Inflammatory macrophage (primary cell): ENCODE results near the gene KAZN.
A peak's percentile ranks its signal among the peaks of the same experiment; 100 is the strongest.

Source experiments
- DNase-seq, 2 donors: peaks; one replicate each; pipeline ENCODE4 v3.0.0-alpha.2; 2020 to 2022

The KAZN gene

DNA sequence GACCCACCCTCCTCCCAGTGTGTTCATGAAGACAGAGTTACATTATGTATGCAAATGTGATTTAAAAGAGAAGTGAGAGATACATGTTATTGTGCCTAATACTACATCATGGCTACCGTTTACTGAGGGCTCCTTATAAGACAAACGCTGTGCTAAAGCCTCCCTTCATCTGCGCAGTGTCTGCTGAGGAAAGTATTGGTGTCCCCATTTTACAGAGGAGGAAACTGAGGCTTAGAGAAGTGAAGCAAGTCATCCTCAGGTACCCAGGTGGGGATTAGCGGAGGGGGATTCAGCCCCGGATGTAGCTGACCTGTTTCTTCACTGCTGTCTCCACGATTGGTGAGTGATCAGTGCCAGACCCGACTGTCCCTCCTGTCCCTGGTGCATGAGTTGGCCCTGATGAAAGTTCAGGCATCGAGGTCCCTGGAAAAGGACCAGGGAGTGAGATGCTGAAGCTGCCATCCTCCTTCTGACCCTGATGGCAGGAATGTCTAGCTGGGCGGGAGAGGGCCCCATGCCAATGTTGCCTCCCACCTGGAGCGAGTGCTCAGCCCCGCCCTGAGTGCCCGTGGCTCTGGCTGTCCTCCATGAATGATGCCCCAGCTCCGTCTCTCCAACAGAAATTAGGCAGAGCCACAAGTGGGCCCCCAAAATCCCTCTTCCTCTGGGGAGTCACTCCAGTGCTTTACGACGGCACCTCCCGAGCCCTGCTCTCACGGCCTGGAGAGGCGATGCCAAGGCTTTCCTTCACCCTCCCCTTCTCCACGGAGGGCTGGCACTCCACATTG is 204.7 kb downstream of the KAZN start:
- DNase-seq = no peak

DNA sequence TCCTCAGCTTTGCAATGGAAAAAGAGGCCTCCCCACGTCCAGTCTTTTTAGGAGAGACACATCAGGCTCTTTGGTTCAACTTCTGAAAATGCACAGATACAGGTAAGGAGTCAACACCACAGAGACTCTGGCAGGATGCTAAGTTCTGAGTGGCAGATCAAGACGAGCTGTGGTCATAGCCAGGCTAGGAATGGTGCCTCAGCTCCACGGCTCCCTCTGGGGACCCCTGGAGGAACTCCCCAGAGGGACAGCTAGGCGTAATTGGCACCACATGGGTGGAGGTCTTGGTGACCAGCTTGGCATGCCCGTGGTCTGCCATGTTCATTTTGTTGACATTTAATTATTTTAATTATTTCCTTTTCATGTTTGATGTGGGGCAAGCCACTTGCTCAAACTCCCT is 206.1 kb downstream of the KAZN start:
- peak; percentile 22 to 44 for DNase-seq

DNA sequence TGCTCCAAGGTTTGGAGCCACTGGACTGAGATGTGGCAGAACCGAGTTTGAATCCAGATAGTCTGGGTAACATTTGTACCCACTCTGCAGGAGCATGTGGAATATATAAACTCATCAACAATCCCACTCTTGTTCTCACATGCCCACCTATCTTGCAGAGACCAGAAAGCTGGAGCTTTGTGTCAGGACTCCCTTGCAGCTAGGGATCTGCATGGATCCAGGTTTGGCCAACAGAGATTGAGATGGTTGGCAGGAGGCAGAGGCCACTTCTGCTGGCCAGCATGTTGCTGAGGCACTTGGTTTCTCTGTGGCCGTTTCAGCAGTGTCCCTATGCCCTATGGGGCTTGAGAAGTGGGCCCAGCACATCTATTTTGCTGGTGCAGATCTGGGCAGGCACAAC is 208.3 kb downstream of the KAZN start:
- DNase-seq = no peak

DNA sequence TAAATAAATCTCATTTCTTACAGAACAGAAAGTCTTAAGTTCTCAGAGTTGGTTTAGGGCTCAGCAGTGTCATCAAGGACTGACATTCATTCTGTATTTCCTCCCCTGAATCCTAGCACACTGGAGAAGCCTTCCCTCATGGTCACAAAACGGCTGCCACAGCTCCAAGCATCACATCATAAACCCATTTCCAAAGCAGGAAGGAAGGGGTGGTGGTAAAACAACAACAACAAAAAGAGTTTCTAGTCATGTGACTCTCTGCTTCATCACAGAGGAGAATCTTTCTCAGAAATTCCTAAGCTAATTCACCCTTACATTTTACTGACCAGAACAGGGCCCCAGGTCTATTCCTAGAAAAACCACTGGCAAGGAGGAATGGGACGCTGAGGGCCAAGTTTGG is 210.3 kb downstream of the KAZN start:
- no peak for DNase-seq

DNA sequence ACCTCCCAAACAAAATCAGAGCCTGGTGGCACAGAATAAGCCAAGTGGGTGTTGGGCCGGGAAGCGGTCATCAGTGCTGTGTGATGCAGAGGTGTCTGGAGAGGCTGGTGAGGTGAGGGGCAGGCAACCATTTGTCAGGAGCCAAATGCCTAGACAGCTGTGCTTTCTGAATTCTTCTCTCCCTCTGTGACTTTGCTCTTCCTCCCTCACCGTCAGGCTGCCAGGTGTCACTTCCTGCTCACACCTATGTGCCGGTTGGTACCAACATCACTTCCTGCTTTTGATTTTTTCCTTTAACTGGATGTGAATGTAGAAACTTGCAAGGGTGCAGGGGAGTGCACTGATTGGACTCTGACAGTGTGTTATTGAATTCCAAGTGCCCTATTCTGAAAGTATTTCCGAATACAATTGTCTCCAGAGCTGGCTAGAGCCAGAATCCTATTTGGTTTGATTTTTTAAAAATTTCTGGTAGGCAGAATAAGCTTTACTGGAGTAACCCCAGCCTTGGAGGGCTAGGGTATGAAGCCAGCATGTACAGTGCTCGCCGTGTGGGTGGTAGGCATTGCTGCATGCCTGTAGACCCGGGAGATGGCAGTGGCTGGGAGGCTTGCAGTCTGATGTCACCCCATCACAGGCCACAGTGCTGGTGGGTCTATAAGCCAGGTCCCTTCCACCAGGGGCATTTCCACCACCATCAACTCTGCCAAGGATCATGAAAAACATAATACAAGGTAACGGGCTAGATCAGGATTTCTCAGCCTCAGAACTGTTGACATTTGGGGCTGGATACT is 210.9 kb downstream of the KAZN start:
- no peak for DNase-seq

DNA sequence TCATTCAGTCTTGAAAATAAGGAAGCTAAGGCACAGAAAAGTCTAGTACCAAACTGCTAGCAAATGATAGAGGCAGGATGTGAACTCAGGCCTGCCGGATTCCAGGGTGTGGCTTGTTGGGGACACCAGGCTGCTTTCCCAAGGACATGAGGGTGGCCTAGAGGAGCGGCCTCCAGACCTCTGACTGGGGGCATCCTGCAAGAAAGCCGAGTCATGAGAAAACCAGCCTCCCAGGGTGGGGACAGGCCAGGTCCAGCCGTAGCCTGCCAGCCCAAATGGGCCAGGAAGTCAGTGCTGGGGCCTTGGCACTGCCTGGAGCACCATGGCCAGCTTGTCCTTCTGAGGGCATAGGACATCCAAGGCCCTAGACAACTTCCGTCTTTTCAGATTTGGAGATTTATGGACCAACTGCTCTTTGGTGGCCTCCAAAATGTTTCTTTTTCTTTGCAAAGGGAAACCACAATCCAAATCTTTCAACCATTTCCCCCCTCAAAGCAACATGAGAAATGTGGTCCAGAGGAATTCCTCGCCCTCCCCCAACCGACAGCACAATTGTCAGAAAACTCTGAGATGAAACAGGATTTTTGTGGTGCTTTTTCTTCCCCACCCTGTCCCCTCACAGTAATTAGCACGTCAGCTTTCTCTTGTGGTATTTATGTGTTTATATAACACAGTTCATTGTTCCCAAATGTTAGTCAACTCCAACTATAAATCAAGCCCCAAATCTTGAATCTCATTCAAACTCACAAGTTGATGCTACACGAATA is 212.3 kb downstream of the KAZN start:
- DNase-seq = no peak

DNA sequence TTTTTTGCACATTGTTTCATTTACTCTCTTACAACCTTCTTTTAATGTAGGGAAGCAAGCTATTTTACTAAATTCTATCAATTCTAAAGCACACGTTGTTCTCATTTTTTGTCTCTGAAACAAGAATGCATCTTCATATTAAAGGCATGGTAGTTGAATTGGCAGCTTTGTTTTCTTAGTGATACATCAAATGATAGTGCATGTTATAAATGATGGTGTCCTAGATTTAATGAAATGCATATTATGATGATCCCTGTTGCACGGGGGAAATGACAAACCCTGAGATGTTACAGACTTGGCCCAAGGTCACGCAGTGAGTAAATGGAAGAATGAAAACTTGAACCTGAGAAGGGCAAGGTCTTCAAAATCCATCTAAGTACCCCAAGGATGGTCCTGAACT is 213.1 kb downstream of the KAZN start:
- no peak for DNase-seq

DNA sequence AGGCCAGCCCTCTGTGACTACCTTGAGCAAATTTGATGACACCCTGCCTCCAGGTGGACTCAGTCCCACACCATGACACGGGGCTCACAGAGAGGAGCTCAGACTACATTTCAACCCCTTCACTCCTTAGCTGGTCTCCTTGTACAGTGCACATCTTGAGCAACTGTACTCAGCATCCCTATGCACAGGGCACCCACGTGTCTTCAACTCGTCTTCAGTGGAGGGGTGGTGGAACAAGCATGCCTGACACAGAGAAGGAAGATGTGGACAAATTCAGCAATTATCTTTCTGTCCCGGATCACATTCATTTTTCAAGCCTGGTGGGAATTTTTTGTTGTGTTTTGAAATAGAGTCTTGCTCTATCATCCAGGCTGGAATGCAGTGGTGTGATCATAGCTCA is 213.7 kb downstream of the KAZN start:
- no peak for DNase-seq

DNA sequence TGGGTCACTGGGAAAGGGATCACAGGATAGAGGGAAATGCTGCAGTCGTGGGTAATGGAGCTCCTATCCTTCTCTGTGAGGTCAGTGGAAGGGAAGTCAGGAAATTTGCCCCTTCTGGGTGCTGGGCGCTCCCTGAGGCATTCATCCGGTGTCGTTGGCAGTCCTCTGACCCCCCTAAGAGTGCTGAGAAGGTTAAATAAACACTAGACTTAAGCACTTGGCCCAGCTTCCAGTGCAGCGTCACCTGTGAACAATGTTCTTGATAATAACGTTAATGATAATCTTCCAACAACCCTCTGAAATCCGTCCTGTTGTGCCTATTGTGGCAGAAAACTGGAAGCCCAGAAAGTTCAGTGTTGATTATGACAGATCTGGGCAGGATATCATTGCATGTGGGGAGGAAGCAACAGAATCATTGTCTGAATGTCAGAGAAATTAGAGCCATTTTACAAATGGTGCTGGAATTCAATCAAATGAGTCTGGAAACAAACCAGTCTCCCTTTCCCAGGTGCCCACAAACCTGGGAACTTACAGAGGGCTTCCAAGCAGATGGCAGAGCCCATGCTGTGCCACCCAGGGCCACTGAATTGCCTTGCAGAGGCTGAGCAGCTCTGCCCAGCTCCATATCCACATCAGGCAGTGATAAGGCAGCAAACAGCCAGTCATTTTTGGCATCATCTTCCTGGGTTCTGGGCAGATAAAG is 216.8 kb downstream of the KAZN start:
- DNase-seq = no peak

DNA sequence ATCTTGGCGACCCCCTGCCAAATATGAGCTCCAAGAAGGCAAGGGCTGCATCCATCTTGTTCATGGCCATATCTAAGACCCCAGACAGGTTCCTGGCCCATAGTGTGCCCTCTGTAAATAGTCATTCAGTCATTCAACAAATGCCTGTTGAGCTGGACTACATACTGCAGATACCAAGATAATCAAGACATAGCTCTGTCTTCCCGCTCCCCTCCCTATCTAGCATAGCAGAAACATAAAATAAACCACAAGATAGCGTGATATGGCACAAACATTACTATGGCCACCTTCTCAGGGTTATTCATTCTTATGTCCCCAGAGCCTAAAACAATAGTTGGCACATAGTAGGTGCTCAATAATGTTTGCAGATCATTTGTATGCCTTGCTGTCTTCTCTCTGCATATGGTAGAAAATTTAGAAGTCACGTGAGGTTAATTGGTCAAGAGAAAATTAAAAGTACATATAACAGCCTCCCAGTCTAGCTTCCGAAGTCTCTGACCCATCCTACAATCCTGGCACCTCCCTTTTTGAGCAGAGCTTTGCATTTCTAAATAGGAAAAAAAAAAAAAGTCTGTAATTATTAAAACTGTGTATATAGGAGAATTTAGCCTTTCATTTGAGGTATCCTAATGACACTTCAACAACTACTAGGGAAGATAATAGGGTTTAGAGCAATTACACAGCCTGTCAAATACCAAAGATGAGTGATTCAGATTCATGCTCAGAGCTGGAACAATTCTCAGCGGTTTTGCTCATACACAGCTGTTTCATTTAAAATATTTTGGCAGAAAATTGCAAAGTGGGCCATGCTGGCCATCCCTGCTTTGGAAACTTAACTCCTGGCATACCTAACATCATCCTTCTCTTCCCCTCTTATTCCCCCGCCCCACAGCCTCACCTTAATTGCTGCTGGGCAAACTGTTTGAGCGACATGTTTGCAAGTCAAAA is 219.0 kb downstream of the KAZN start:
- no peak for DNase-seq

DNA sequence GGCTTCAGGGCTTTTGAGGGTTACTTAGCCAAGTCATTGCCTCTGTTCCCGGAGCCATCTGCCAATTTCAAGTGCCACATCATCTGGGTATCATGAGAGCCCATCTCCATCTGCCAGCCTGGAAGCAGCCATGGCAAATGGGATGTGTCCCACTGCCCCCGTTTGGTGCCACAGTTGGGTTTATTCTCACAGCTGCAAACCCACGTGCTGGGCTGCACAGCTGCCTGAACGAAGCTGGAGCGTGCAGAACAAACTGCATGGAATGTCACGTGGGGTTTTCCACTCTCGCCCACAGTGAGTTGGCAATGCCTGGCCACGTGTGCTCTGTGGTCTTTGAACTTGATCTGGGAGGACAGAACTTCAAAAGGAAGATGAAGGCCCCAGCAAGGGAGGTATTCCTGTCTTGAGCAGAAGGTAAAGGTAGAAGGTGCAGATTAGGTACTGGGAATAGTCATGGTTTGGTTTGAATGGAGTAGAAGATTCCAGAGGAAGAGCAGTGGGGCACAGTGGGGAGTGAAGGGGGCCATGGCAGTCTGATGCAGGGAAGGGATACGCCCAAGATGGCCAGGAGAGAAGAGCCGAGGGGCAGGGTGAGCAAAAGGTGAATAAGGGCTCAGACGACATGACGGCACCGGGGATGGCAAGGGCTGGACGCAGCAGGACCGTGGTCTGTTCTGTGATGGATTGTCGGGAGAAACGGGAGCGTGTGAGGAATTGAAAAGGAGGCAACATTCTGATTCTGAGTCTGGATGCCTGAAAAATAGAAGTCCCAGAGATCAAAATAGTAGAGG is 222.0 kb downstream of the KAZN start:
- no peak for DNase-seq

DNA sequence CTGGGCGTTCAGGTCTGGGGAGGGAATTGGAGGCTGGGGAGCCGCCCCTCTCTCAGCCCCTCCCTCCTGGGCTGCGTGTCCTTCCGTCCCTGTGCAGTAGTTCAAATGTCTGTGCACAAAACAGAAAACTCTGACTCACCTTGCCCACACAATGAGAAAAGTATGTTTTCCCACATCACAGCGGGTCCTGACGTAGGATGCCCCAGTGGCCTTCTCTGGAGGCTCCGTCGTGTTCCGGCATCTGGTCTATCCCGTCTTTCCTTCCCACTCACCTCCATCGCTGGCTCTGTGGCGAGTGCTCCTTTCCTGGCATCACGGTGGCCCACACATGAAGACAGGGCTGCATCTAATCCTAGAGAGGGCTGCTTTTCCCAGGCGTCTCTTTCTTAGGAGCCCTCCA is 224.0 kb downstream of the KAZN start:
- no peak for DNase-seq

DNA sequence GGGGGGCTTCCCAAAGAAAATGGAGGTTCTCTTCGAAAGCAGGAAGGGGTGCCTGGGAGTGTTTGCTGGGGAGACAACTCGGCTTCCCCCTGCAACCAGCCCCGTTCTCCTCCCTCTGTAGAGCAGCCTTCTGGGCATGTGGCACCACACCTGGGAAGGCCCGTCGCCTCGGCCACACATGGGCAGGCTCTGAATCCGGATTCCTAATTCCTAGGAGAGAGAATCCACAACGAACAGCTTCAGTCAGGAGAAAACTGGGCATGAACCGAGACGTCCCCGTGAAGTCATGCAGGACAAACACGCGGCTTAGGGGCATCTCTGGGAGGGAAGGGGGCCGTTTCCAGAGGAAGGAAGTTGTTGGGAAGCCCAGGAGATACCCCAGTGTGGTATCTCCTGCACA is 224.5 kb downstream of the KAZN start:
- DNase-seq = no peak

DNA sequence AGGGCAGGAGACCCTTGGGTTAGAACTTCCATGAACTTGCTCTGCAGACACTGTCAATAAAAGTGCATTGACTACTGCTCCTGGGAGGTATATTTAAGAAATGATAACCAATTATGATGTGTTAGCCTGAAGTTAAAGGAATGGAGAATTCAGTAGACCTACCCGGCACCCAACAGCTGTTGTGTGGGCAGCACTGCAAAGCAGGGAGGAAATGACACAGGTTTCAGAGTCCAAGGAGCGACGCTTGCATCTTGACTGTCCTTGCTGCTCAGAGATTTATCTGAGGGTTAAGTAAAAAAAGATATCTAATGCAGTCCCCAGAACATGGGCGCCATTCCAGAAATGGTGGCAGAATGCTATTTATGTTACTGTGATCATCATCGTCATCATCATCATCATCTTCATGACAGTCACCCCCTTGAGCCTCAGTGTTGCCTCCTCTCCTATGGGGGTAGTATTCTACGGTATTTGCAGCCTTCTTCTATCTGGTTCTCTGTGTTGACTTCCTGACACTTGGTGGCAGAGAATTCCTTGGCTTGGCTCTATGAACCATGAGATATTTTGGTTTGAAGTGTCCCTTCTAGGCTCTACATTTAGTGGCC is 225.9 kb downstream of the KAZN start:
- peak in 1 of 2 donors; percentile 9 for DNase-seq

DNA sequence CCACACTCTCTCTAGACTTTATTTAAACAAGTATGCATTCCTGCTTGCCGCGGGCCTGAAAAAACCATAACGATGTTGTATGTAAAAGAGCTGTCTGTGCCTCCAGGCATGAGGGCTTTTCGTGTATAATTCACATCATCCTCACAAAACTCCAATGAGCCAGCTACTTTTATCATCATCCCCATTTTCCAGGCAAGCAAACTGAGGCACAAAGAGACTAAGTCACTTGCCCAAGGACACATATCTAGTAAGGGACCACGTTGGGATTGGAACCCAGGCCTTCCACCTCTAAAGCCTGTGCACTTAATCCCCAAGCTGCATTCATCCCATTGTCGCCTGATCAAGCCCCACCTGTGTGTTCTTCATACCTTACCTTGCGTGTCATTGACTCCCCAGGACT is 226.9 kb downstream of the KAZN start:
- DNase-seq = no peak

DNA sequence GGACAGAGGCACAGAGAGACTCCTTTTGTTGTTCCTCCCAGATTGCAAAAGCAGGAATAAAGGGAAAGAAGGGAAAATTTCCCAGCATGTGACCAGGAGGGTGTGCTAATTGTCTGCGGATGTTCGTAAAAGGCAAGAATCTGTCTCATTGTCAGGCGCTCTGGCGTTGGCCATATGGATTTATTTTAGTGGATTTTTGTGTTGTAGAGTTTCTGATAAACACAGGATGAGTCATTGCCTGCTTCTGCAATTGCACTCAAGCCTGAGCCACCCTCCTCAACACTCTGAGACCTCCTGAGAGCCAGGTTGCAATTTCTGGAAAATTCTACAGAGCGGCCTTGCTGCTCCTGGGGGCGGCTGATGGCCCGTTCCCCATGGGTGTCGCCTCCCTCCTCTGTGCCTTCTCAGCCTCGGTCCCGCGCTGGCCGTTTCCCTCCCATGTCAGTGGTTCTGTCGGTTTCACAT is 227.7 kb downstream of the KAZN start:
- peak in 1 of 2 donors; percentile 52 for DNase-seq

DNA sequence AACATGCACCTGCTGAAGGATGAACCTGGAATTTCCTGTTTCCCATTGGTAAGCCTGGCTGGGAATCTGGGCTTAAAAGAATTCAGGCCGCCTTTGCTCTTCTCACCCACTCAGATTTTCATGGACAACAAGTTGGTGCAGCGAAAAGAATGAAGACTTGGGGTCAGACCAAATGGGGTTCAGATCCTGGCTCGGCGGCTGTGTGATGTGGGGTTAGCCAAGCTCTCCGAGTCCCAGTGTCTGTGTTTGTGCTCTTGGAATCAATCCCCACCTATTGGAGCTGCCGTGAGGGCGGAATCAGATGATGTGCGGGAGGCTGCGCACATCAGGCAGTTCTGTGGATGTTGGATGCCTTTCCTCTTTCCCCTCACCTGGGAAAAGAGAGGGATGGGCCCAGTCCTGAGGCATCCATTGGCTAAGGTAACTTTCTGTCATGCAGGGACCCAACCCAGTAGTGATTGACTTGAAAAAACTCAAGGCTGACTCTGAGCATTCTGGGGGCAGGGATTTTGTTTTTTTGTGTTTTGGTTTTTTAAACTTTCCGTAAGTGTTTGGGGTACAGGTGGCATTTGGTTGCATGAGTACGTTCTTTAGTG is 228.3 kb downstream of the KAZN start:
- no peak for DNase-seq

DNA sequence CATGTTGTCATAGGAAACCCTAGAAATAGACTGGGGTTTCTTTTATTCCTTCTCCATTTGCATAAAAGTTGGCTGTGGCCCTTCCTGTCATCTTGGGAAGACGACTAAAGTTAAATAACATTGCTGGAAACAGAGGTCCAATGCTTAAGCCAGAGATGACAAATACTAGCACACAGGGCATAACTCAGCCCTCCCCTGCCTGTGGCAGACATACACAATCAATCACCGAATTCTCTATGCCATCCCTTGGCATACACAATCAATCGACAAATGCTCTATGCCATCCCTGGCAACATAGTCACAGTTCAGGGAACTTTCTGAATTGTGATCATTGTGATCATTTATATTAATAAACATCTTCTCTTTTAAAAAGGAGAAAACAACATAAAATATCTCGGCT is 229.4 kb downstream of the KAZN start:
- no peak for DNase-seq

DNA sequence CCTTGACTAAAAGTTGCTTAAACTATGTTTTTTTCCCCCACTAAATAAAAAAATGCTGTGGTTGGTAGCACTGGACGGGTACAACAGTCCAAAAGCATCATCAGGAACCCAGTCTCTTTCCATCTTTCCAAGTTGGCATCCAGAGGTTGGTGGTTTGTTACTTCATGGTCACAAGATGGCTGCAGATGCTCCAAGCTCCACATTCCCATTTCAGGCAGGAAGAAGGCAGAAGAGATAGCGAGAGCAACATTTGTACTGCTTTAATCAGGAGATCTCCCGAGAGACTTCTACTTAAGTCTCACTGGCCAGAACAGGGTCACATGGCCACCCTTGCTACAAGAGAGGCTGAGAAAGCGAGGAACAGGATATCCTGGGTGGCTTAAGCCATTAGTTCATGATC is 230.2 kb downstream of the KAZN start:
- no peak for DNase-seq

DNA sequence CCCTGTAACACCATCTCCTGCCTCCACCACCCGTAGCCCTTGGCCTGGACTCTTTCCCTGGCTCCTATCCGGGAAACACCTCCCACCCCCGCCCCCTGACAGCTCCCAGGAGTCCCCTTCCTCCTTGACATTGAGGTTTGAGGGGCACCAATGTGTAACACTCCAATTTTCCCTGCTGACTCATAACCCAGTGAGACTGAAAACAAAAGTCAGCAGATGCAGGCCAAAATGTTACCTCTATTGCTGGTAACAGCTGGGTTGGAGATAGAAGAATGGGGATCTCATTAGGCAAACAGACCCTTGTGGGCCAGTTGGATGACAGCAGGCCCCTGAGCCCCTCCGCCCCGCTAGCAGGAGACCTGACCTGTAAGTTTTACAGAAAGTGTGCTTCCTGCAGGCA is 237.2 kb downstream of the KAZN start:
- DNase-seq = no peak
